OCI-LY1 (cell line): ENCODE measurements around the gene STRIP2.

Source experiments
- CTCF ChIP-seq: fragments of 200-600 bp; sonication (generic), shearing (Covaris generic); IDR thresholded peaks from 2 replicates; pipeline ENCODE4 v1.5.1; 2017; ENCODE audit warnings: mild to moderate bottlenecking, antibody characterized with exemption, low read length, moderate library complexity, mixed read lengths
- EZH2 ChIP-seq: fragments of 200-600 bp; sonication (generic), shearing (Covaris generic); IDR thresholded peaks from 2 replicates; pipeline ENCODE4 v1.8.0; 2017; ENCODE audit warnings: borderline replicate concordance, mixed run types, mild to moderate bottlenecking, antibody characterized with exemption, low read length, moderate library complexity, mixed read lengths

DNA sequence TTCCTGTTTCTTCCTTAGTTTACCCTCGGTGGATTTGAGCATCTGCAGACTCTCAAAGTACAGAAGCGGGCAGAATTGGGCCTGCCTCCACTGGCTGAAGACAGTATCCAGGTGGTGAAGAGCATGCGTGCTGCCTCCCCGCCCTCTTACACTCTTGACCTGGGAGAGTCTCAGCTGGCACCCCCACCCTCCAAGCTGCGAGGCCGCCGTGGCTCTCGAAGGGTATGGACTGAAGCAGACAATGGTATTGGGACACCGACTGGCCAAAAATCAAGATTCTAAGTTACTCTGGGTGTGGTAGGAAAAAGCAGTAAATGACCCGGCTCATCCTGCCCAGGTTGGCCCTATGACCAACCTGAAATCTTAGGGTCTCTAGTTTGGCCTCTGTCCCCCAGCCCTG lies 22.2 kb downstream of the STRIP2 start:
- TF ChIP-seq EZH2 (no peak), CTCF (no peak)
